Measurements from ENCODE around the gene DDC.

The DDC gene

DNA sequence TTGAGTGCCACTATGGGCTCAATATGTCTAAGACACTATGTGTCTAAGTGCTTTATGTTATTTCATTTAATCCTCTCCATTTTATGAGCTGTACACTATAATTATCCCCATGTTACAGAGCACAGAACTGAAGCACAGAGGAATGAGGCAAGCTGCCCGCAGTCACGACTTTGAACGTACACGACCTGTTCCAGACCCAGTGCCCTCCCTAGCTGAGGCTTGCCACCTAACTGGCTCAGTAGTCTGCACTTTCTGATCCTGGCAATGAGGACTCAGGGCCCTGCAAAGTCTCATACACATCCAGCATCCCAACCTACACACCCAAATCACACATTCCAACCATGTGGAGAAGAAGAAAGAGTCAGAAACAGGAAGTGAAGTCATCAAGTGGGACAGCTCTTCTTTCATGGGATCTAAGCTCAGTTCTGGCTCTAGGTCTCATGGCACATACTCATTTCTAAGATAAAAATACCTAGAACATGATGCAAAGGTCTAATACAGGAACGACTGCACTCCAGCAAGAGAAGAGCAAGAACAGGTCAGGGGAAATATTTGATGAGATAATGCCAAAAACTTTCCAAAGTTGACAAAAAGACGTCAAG lies 42.4 kb upstream of the DDC start:
- no peak overlapping the region for H3K4me3 ChIP-seq (ENCODE audit: control insufficient read depth, low read depth, low read length)
- TF ChIP-seq, protein P1, sequence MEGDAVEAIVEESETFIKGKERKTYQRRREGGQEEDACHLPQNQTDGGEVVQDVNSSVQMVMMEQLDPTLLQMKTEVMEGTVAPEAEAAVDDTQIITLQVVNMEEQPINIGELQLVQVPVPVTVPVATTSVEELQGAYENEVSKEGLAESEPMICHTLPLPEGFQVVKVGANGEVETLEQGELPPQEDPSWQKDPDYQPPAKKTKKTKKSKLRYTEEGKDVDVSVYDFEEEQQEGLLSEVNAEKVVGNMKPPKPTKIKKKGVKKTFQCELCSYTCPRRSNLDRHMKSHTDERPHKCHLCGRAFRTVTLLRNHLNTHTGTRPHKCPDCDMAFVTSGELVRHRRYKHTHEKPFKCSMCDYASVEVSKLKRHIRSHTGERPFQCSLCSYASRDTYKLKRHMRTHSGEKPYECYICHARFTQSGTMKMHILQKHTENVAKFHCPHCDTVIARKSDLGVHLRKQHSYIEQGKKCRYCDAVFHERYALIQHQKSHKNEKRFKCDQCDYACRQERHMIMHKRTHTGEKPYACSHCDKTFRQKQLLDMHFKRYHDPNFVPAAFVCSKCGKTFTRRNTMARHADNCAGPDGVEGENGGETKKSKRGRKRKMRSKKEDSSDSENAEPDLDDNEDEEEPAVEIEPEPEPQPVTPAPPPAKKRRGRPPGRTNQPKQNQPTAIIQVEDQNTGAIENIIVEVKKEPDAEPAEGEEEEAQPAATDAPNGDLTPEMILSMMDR (IDR thresholded peaks at IDR 0.05; ENCODE audit: control insufficient read depth, insufficient read depth, low read depth, low read length, missing control alignments), result no peak
- no peak for DNase-seq (ENCODE audit: low read depth)

DNA sequence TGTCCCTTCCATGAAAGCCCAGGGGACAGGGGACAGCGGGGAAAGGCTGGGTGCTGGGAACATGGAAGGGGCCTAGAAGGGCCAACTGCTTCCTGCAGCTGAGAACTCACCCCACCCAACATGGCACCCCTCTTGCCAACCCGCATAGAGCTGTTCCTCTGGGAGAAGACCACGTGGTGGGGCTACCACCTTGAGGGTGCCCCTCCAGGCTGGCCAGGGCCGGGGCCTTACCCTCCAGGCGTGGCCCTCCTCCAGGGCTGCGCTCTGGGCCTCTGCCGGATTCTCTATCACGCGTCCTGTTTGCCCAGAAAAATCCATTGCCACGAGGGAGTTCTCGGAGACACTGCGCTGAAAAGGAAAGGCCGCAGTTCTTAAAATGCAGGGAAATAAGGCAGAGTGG lies 39.9 kb upstream of the DDC start:
- DNase-seq (ENCODE audit: low read depth), result no peak
- no peak overlapping the region for H3K4me3 ChIP-seq (ENCODE audit: control insufficient read depth, low read depth, low read length)
- TF ChIP-seq, protein P1 (IDR thresholded peaks at IDR 0.05; ENCODE audit: control insufficient read depth, insufficient read depth, low read depth, low read length, missing control alignments), result no peak

DNA sequence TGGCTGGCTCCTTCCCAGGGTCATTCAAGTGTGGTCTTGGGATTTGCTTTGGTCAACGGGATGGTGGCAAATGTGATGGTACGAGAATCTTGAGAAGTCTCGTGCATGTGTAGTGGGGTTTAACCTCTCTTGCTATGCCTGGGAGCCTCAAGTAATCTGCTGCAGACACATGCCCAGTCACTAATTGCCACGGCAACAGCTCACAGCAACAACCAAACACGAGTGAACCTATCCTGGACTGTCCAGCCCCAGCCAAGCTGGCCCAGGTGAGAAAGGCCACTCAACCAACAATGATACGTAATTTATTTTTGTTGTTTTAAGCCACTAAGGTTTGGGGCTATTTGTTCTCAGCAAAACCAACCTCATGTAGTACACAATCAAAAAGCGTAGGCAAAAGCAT lies 38.1 kb upstream of the DDC start:
- TF ChIP-seq, protein P1 (IDR thresholded peaks at IDR 0.05; ENCODE audit: control insufficient read depth, insufficient read depth, low read depth, low read length, missing control alignments), result no peak
- no peak for DNase-seq (ENCODE audit: low read depth)
- no peak overlapping the region for H3K4me3 ChIP-seq (ENCODE audit: control insufficient read depth, low read depth, low read length)

DNA sequence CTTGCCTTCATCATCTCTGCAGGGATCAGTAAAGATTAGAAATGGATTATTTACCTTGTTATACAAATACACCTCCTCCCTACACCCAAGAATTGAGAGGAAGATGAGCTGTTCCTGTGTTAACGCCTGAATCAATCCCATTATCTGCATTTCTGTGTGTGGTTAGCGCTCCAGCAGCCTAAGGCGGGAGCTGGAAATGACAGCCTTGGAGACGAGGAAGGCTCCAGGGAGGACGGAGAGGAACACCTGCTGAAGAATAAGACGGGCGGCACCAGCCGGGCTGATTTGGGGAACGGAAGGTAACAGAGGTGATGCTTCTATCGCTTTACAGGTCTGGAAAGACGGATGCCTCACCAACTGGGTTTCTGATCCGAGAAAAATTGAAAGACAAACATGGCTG lies 34.2 kb upstream of the DDC start:
- no peak for DNase-seq (ENCODE audit: low read depth)
- TF ChIP-seq, protein P1 (IDR thresholded peaks at IDR 0.05; ENCODE audit: control insufficient read depth, insufficient read depth, low read depth, low read length, missing control alignments), result no peak
- H3K4me3 ChIP-seq (ENCODE audit: control insufficient read depth, low read depth, low read length), result no peak overlapping the region

DNA sequence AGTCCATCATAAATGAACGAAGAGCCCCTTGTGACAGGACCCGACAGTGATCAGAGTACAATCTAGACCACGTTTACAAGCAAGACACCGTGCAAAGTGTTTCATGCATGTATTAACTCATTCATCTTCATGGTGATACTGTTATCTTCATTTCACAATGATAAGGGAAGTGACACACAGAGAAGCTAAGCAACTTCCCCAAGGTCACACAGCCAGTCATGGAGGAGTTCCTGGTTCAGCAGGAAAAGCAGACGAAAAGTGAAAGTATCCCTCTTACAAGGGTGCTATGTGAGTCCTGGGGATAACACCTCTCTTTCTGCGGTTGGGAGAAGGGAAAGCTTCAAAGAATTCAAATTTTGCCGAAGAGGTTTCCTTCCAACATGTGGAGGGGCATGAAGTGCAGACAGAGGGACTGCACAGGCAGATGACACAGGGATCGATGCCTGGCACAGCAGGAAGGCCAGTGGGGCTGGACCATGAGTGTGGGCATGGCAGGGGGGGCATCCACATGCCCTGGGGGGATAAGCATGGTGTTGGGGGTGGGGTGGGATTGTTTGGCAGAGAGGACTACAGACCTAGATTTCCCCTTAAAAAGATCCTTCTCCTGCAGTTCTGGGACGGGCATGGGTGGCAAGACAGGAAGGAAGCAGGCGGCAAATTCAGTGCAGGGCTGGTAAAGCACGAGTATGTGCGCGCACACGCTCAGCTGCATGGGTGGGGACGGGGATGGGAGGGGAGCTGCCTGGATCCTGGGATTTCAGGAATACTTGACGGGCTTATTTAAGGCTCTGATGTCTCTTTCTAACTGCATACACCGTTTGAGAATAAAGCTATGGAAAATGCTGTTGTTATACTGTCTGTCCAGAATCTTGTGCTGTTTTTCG lies 33.5 kb upstream of the DDC start:
- TF ChIP-seq, protein P1 (IDR thresholded peaks at IDR 0.05; ENCODE audit: control insufficient read depth, insufficient read depth, low read depth, low read length, missing control alignments), result no peak
- no peak overlapping the region for H3K4me3 ChIP-seq (ENCODE audit: control insufficient read depth, low read depth, low read length)
- no peak for DNase-seq (ENCODE audit: low read depth)

DNA sequence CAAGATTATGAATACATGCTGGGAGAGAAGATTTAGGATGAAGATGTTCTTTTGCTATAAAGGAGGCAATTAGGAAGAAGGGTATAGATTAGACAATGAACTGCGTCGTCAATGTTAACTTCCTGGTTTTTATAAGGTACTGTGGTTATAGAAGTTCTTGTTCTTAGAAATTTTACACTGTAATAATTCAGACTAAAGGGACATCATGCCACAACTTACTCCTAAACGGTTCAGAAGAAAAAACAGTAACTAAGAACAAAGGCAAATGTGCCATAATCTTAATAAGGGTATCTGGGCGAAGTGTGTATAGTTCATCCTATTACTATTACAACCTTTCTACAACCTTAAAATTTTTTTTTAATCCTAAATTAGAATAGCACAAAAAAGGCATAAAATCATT lies 31.3 kb upstream of the DDC start:
- TF ChIP-seq, protein P1 (IDR thresholded peaks at IDR 0.05; ENCODE audit: control insufficient read depth, insufficient read depth, low read depth, low read length, missing control alignments), result no peak
- H3K4me3 ChIP-seq (ENCODE audit: control insufficient read depth, low read depth, low read length), result no peak overlapping the region
- DNase-seq (ENCODE audit: low read depth), result no peak
